NB4 (cell line): Measurements from ENCODE around the gene CEP131.
"Not testable (repeated sequence)": the region's sequence is repeated elsewhere in the genome, so short reads cannot be mapped to it uniquely, and the experiment has no call there.

Experiments
- DNase-seq: peaks from one replicate; pipeline ENCODE4 v3.0.0; 2010; ENCODE audit warnings: low read depth
- H3K4me3 ChIP-seq: one replicate; pipeline ENCODE4 v1.5.1; 2011; ENCODE audit warnings: mild to moderate bottlenecking, low read depth, low read length, moderate library complexity
- CTCF ChIP-seq: IDR thresholded peaks from one replicate; pipeline ENCODE4 v1.5.1; 2012; ENCODE audit warnings: low read depth, low read length
- MAX ChIP-seq: IDR thresholded peaks from 2 replicates; pipeline ENCODE4 v1.6.1; 2011; ENCODE audit warnings: low read depth, low read length
- MYC ChIP-seq: IDR thresholded peaks from 2 replicates; pipeline ENCODE4 v1.6.1; 2011; ENCODE audit warnings: low read depth, low read length
- POLR2A ChIP-seq: IDR thresholded peaks from 2 replicates; pipeline ENCODE4 v1.6.1; 2011; ENCODE audit warnings: mild to moderate bottlenecking; ENCODE audit not compliant: insufficient read length; ENCODE audit errors: extremely low read depth

CEP131 gene

GRCh38 chr17:81229666-81229920 is 6.8 kb upstream of the CEP131 start:
- TF ChIP-seq MYC (no peak), POLR2A (no peak)
- no peak for DNase-seq
- H3K4me3 ChIP-seq = no peak overlapping the region

- no peak for DNase-seq
Observed at GRCh38 chr17:81228834-81229665, 6.3 kb upstream of the CEP131 start.

GRCh38 chr17:81228420-81228819 is 5.7 kb upstream of the CEP131 start:
- peak; percentile 66 for DNase-seq
- no peak overlapping the region for H3K4me3 ChIP-seq
- TF ChIP-seq CTCF (no peak), MAX (no peak)

More at GRCh38 chr17:81228834-81229665, 6.3 kb upstream of the CEP131 start:
- TF ChIP-seq MYC (no peak), CTCF (no peak), POLR2A (no peak), MAX (no peak)
- no peak overlapping the region for H3K4me3 ChIP-seq

- DNase-seq = not testable (repeated sequence)
Observed at GRCh38 chr17:81227630-81228029, 4.9 kb upstream of the CEP131 start.

GRCh38 chr17:81223762-81224130 is 981 bp upstream of the CEP131 start:
- TF ChIP-seq CTCF (no peak), POLR2A (no peak)
- no peak overlapping the region for H3K4me3 ChIP-seq
- DNase-seq = peak; percentile 51

More at GRCh38 chr17:81227630-81228029, 4.9 kb upstream of the CEP131 start:
- not testable (repeated sequence) for H3K4me3 ChIP-seq

GRCh38 chr17:81222620-81222905 is 202 bp downstream of the CEP131 start:
- DNase-seq = no peak
- peak overlapping the region; percentile 49 for H3K4me3 ChIP-seq
- TF ChIP-seq CTCF = no peak
- no peak for TF ChIP-seq POLR2A
- TF ChIP-seq MYC = no peak
- TF ChIP-seq MAX = no peak

GRCh38 chr17:81221842-81222619 is 734 bp downstream of the CEP131 start:
- peak overlapping the region; percentile 49 for H3K4me3 ChIP-seq
- TF ChIP-seq MYC (no peak), POLR2A (no peak), MAX (no peak), CTCF (no peak)
- DNase-seq = no peak
